Peyer's patch (tissue), 4 donors: ENCODE data around the gene S100A1. TPM values are rescaled to one million over a fixed set of nuclear protein-coding genes. Genes with fewer than 3 reads are reported as not detected.

Experiments used
- DNase-seq, 3 donors: peaks; one replicate each; pipeline ENCODE4 v3.0.0-alpha.2; 2017 to 2019
- H3K27ac ChIP-seq, 4 donors: fragments of 200-600 bp; sonication (generic); one replicate each; pipeline ENCODE4 v1.5.1; 2016 to 2019
- H3K27me3 ChIP-seq, 2 donors: fragments of 200-600 bp; sonication (generic); one replicate each; pipeline ENCODE4 v1.5.1; 2019
- H3K36me3 ChIP-seq, 3 donors: fragments of 200-600 bp; sonication (generic); one replicate each; pipeline ENCODE4 v1.5.1; 2016 to 2019
- H3K4me1 ChIP-seq, 4 donors: fragments of 200-600 bp; sonication (generic); one replicate each; pipeline ENCODE4 v1.5.1; 2016 to 2019
- H3K4me3 ChIP-seq, 4 donors: fragments of 200-600 bp; sonication (generic); 1 replicate in 3 of 4; 2 replicates in 1 of 4; pipeline ENCODE4 v1.5.1; 2016 to 2019; ENCODE audit warnings: mild to moderate bottlenecking in 1 of 4
- H3K9me3 ChIP-seq, 4 donors: fragments of 200-600 bp; sonication (generic); one replicate each; pipeline ENCODE4 v1.5.1; 2016 to 2019; ENCODE audit warnings: mild to moderate bottlenecking in 1 of 4
- POLR2A ChIP-seq, 2 donors: fragments of 450-650 bp; IDR thresholded peaks; one replicate each; pipeline ENCODE4 v1.5.1; 2017; ENCODE audit warnings: antibody characterized with exemption in 2 of 2, mild to moderate bottlenecking in 2 of 2, moderate library complexity in 2 of 2
- total RNA-seq, 4 donors: library from RNA; depleted of rRNA; stranded (reverse); fragments of >200 nt; gene quantifications; one replicate each; pipeline ENCODE4 v1.1.0, GENCODE V29; 2016
- TF ChIP-seq, protein P1 (sequence below), 6 experiments: fragments of 450-650 bp in 4 of 6; fragments of 200-600 bp in 2 of 6; sonication (generic) in 1 of 6; IDR thresholded peaks; one replicate each; pipeline ENCODE4 v1.5.1; 2017 to 2019; ENCODE audit warnings: antibody characterized with exemption in 6 of 6, mild to moderate bottlenecking in 3 of 6, moderate library complexity in 1 of 6

Gene S100A1
- total RNA-seq, 4 donors from 2014 or later: not detected

DNA sequence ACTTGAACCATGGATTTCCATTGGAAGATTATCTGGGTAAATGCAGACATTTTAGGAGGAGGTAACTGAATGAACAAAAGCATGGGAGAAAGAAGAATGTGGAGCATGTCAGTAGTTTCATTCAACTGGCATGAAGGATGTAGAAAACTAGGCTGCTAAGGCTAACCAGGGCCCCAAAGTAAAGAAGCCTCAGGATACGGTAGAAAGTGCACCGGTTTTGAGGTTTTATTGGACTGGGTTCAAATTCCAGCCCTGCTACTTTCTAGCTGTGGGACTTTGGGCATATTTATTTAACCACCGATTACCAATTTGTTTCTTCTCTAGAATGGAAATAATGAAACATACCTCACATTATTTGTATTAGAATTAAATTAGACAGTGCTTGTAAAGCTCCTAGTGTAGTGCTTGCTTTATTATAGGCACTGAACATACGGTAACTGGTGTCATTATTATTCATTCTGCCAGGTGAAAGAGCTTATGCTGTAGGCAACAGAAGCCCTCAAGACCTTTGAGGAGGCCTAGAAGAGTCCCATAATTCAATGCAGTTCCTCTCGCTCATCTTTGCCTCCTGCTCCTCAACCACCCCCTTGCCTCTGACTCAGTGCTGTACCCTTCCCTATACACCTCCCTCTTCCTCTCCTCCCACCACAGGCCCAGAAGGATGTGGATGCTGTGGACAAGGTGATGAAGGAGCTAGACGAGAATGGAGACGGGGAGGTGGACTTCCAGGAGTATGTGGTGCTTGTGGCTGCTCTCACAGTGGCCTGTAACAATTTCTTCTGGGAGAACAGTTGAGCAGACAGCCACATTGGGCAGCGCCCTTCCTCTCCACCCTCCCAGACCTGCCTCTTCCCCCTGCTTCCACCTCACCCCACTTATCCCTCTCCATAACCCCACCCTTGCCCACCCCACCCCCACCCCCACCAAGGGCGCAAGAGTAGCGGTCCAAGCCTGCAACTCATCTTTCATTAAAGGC, 3.1 kb downstream of the S100A1 start:
- Histone ChIP-seq H3K36me3 (peaks cover 0 to 7% (median 0%) of the 10 kb centered on the region in 3 donors), H3K4me3 (no peak overlapping the region), H3K27me3 (no peaks in the 10 kb centered on the region), H3K4me1 (peaks cover 0 to 47% (median 11%) of the 10 kb centered on the region in 4 donors), H3K9me3 (no peaks in the 10 kb centered on the region), H3K27ac (peak overlapping the region in 2 of 4 donors; percentile 33 to 46)
- TF ChIP-seq, protein P1, sequence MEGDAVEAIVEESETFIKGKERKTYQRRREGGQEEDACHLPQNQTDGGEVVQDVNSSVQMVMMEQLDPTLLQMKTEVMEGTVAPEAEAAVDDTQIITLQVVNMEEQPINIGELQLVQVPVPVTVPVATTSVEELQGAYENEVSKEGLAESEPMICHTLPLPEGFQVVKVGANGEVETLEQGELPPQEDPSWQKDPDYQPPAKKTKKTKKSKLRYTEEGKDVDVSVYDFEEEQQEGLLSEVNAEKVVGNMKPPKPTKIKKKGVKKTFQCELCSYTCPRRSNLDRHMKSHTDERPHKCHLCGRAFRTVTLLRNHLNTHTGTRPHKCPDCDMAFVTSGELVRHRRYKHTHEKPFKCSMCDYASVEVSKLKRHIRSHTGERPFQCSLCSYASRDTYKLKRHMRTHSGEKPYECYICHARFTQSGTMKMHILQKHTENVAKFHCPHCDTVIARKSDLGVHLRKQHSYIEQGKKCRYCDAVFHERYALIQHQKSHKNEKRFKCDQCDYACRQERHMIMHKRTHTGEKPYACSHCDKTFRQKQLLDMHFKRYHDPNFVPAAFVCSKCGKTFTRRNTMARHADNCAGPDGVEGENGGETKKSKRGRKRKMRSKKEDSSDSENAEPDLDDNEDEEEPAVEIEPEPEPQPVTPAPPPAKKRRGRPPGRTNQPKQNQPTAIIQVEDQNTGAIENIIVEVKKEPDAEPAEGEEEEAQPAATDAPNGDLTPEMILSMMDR (IDR thresholded peaks at IDR 0.05): no peak
- TF ChIP-seq POLR2A (IDR thresholded peaks at IDR 0.05): no peak
- DNase-seq: peak in 1 of 3 donors; percentile 42

DNA sequence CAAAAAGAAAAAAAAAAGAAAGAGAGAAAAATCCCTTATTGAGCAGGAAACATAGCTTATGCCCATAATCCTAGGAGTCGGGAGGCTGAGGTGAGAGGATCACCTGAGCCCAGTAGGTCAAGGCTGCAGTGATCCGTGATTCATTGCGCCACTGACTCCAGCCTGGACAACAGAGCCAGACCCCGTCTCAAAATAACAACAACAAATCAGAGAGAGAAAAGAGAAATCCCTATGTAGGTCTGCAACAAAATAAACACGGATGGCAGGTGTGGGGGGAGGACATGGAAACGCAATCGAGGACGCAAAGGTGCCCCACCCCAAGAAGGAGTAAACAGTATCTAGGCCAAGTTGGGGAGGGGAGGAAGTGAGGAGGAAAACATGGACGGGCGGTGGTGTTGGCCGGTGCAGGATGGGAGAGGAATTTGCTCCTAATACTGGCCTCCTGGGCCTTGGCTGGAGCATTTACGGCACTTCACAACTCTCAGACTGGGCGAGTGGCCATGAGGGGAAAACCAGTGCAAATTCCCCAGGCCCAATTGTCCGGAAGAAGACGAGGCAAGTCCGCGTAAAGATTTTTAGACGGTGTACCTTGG, 5.0 kb downstream of the S100A1 start:
- H3K27ac ChIP-seq: peak overlapping the region; percentile 96 to 99 (median 98)
- peak overlapping the region; percentile 63 to 80 (median 72) for H3K4me3 ChIP-seq
- no peaks in the 10 kb centered on the region for H3K9me3 ChIP-seq
- H3K36me3 ChIP-seq: peaks cover 0 to 26% (median 0%) of the 10 kb centered on the region in 3 donors
- peak in 1 of 3 donors; percentile 20 for DNase-seq
- TF ChIP-seq POLR2A (IDR thresholded peaks at IDR 0.05): no peak
- TF ChIP-seq, protein P1 (IDR thresholded peaks at IDR 0.05): no peak
- peaks cover 0 to 46% (median 9%) of the 10 kb centered on the region in 4 donors for H3K4me1 ChIP-seq
- no peaks in the 10 kb centered on the region for H3K27me3 ChIP-seq

DNA sequence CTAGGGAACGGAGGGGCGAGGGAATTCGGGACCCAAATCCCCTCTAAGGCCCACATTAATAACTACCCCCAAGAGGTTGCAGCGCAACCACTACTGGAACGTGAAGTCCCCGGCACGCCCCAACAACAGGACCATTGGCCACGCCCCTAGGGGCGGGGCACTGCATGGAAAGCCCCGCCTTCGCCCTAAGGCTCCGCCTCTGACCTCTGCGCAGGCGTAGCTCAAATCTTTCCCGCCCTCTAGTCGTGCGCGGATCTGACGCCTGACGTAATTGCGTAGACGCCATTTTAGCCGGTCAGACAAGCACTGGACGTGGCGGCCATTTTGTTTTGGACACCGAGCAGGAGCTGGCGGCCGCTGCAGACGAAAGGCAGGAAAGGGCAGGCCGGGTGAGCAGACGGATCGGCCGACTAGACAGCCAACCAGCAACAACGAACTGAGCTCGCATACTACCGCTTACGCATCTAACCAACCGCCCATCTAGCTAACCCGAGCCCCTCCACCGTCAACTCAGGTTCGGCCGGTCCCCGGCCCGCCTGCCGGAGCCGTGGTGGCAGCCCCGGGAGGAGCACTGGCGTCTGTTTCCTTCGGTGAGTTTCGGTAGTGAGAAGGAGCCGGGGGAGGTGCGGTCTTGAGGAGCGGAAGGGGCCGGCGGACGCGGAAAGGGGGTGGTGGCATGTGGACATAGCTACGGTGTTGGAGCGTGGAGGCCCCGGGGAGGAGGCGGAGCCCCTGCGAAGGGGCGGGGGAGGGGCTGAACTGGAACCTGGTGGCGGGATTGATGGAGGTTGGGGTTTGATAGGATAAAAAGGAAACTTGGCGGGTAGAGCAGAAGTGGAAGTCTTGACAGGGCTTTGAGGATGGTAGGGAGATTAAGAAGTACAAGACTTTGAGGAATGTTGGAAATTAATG, 5.8 kb downstream of the S100A1 start, which contains the start of gene CHTOP:
TSS of gene CHTOP (plus strand) at position 313 of the 912 bp plus-strand sequence. CDS start 2,523 bp downstream, outside the sequence.
- peak within 1 kb of the TSS; percentile 96 to 99 (median 98) for H3K27ac ChIP-seq
- peaks cover 0 to 33% (median 0%) of the 10 kb centered on the region in 3 donors for H3K36me3 ChIP-seq
- H3K4me3 ChIP-seq: peak within 1 kb of the TSS; percentile 63 to 80 (median 72)
- H3K9me3 ChIP-seq: no peaks in the 10 kb centered on the region
- no peaks in the 10 kb centered on the region for H3K27me3 ChIP-seq
- peak; percentile 99 for DNase-seq
- TF ChIP-seq POLR2A (IDR thresholded peaks at IDR 0.05): peak; percentile 67 to 85
- TF ChIP-seq, protein P1 (IDR thresholded peaks at IDR 0.05): peak in 3 of 6 experiments; percentile 9 to 38 (median 27)
- H3K4me1 ChIP-seq: peaks cover 0 to 46% (median 9%) of the 10 kb centered on the region in 4 donors

DNA sequence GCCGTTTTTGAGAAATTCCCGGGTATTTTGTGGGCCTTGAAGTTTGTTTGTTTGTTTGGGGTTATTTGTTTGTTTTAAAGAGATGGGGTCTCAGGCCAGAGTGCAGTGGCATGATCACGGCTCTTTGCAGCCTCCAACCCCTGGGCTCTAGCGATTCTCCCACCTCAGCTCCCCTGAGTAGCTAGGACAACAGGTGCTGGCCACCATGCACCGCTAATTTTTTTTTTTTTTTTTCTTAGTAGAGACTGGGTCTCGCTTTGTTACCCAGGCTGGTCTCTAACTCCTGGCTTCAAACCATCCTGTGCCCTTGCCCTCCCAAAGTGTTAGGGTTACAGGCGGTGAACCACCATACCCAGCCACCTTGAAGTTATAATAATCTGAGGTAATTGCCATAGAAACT, 7.6 kb downstream of the S100A1 start:
- peaks cover 0 to 43% (median 9%) of the 10 kb centered on the region in 4 donors for H3K4me1 ChIP-seq
- H3K36me3 ChIP-seq: peaks cover 0 to 52% (median 0%) of the 10 kb centered on the region in 3 donors
- H3K27ac ChIP-seq: no peak overlapping the region

More for the DNA sequence above, 7.6 kb downstream of the S100A1 start:
- TF ChIP-seq, protein P1 (IDR thresholded peaks at IDR 0.05): no peak
- TF ChIP-seq POLR2A (IDR thresholded peaks at IDR 0.05): no peak
- Histone ChIP-seq H3K27me3 (no peaks in the 10 kb centered on the region), H3K9me3 (no peaks in the 10 kb centered on the region), H3K4me3 (peak overlapping the region in 1 of 4 donors; percentile 76)
- DNase-seq: peak in 1 of 3 donors; percentile 18
